GM21515 (cell line): ENCODE data around the gene DNMBP.
"Not testable (repeated sequence)": the region's sequence is repeated elsewhere in the genome, so short reads cannot be mapped to it uniquely, and the experiment has no call there.

Experiments
- ATAC-seq: cut with Tn5 transposase; IDR thresholded peaks from one replicate; pipeline ENCODE4 v1.9.1; 2021; ENCODE audit not compliant: unreplicated experiment

DNMBP gene

GRCh38 chr10:99915414-99915813, 94.3 kb downstream of the DNMBP start:
- no peak for ATAC-seq

- no peak for ATAC-seq
Measured at GRCh38 chr10:99914236-99914635, 95.5 kb downstream of the DNMBP start.

GRCh38 chr10:99913831-99914235, 95.9 kb downstream of the DNMBP start:
- ATAC-seq: no peak

- ATAC-seq: no peak
Measured at GRCh38 chr10:99912041-99912440, 97.7 kb downstream of the DNMBP start.

- ATAC-seq: no peak
Measured at GRCh38 chr10:99908512-99908911, 101.2 kb downstream of the DNMBP start.

- ATAC-seq: no peak
Measured at GRCh38 chr10:99906470-99906869, 103.3 kb downstream of the DNMBP start.

- ATAC-seq: no peak
Measured at GRCh38 chr10:99905971-99906370, 103.8 kb downstream of the DNMBP start.

- no peak for ATAC-seq
Measured at GRCh38 chr10:99895867-99896266, 113.9 kb downstream of the DNMBP start.

GRCh38 chr10:99895066-99895465, 114.7 kb downstream of the DNMBP start:
- ATAC-seq: not testable (repeated sequence)

GRCh38 chr10:99894613-99895012, 115.1 kb downstream of the DNMBP start:
- no peak for ATAC-seq

- no peak for ATAC-seq
Measured at GRCh38 chr10:99888622-99889021, 121.1 kb downstream of the DNMBP start.

GRCh38 chr10:99883523-99883922, 126.2 kb downstream of the DNMBP start:
- no peak for ATAC-seq

GRCh38 chr10:99881371-99881770, 128.4 kb downstream of the DNMBP start:
- no peak for ATAC-seq

GRCh38 chr10:99880080-99880835, 129.5 kb downstream of the DNMBP start:
- ATAC-seq: no peak

GRCh38 chr10:99875473-99875872, 134.3 kb downstream of the DNMBP start:
- ATAC-seq: no peak

GRCh38 chr10:99874341-99875085, 135.2 kb downstream of the DNMBP start:
- no peak for ATAC-seq

GRCh38 chr10:99873846-99874245, 135.9 kb downstream of the DNMBP start:
- no peak for ATAC-seq

- ATAC-seq: no peak
Measured at GRCh38 chr10:99872367-99873162, 137.2 kb downstream of the DNMBP start.

GRCh38 chr10:99870123-99870730, 139.5 kb downstream of the DNMBP start:
- ATAC-seq: no peak

- ATAC-seq: no peak
Measured at GRCh38 chr10:99869581-99870122, 140.1 kb downstream of the DNMBP start.

- not testable (repeated sequence) for ATAC-seq
Measured at GRCh38 chr10:99867250-99867649, 142.5 kb downstream of the DNMBP start.
